ENCODE data around the gene HNRNPK. TPM values are rescaled to one million over a fixed set of nuclear protein-coding genes. Genes with fewer than 3 reads are reported as not detected.

The HNRNPK gene
- total and polyA plus RNA-seq, 10 of the 15 experiments (the other 5 are each of a cell fraction or from before 2014, with no cell fraction given) = 235 to 970 (median 652) TPM

DNA sequence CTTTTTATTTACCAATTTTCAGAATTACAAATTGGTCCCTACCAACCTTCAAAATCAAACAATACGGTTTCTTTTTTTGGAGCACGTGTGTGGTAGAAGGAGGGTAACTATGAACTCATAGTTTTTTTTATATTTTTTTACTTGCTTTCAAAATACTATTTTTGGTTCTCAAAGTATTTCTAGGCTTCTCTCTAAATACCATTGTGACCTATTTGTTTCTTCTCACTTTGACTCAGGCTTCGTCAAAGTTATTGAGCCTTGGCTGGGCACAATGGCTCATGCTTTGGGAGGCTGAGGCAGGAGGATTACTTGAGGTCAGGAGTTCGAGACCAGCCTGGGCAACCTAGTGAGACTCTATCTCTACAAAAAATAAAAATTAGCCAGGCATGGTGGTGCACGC, 47.2 kb downstream of the HNRNPK start:
- RAD21 ChIA-PET (ENCODE audit: unreplicated experiment) = interaction anchor here (0.7 to 1.0 kb wide), 3 partner anchors 12 to 735 kb away, joined by 3 read pairs; partner anchors contain the start of gene KIF27
- Histone ChIP-seq H3K79me2 (ENCODE audit: control insufficient read depth, insufficient read depth, low read length) (no peaks in the 10 kb centered on the region), H3K9ac (ENCODE audit: control insufficient read depth, insufficient read depth, low read length) (no peak overlapping the region), H3K9me3 (replicated peaks; ENCODE audit: control insufficient read depth, insufficient read depth, low read length) (no peaks in the 10 kb centered on the region), H3K36me3 (ENCODE audit: control insufficient read depth in 2 of 2, insufficient read depth in 2 of 2, low read length in 1 of 2) (peaks cover 0 to 3% of the 10 kb centered on the region in 2 experiments; a peak in 1 of 4 replicates), H3K4me2 (ENCODE audit: control insufficient read depth, insufficient read depth) (no peak overlapping the region), H3K4me1 (ENCODE audit: control insufficient read depth, insufficient read depth, low read length) (no peaks in the 10 kb centered on the region), H3K27me3 (replicated peaks in 1 of 2; ENCODE audit: control insufficient read depth in 2 of 2, insufficient read depth in 2 of 2, low read length in 1 of 2) (no peaks in the 10 kb centered on the region), H3K27ac (ENCODE audit: control insufficient read depth, insufficient read depth) (no peak overlapping the region), H3K4me3 (no peak overlapping the region), H4K20me1 (ENCODE audit: control insufficient read depth, insufficient read depth) (no peaks in the 10 kb centered on the region), H2AFZ (ENCODE audit: control insufficient read depth, low read depth, low read length) (no peak overlapping the region)
- in situ Hi-C loops (cut with MboI) (no loop called here), intact Hi-C loops (cut with micrococcal nuclease; ENCODE audit: unreplicated experiment) (no loop called here)
- WGBS (ENCODE audit: insufficient coverage, insufficient replicate concordance, low lambda C conversion rate, missing lambda C conversion rate) = 8% methylated on average over 5 of the region's 5 CpGs
- POLR2A ChIA-PET = interaction anchor here (0.5 to 0.7 kb wide), 2 partner anchors 290 to 371 kb away, joined by 3 to 5 read pairs; no protein-coding TSS in a partner anchor
- DNase-seq (ENCODE audit: low read depth, low spot score) (no peak), FAIRE-seq (peak; percentile 41), ATAC-seq (peak; percentile 43; the same call in 2 of the 3 replicates)
- CTCF ChIA-PET = interaction anchor here (0.6 to 1.3 kb wide), 5 partner anchors 17 to 655 kb away, joined by 3 to 5 read pairs (median 3); no protein-coding TSS in a partner anchor
- SMC1A ChIA-PET (ENCODE audit: uncharacterized antibody, unreplicated experiment) = interaction anchor here (0.6 to 2.2 kb wide), 2 partner anchors 328 to 441 kb away, joined by 3 to 10 read pairs; no protein-coding TSS in a partner anchor
- TF ChIP-seq RUNX3 (IDR thresholded peaks at IDR 0.05; ENCODE audit: low read length) = 0 out of 2 replicates have a peak, but pooled peaks have one; percentile 19
- peak; percentile 31 for TF ChIP-seq MEF2B (IDR thresholded peaks at IDR 0.05; ENCODE audit: partially characterized antibody, poor library complexity, severe bottlenecking)
- TF ChIP-seq MEF2A (IDR thresholded peaks at IDR 0.05; ENCODE audit: insufficient read depth, low read depth, low read length) = peak; percentile 84
- TF ChIP-seq BRCA1 (IDR thresholded peaks at IDR 0.05; ENCODE audit: low read depth, low read length) = no peak
- peak; percentile 60 for TF ChIP-seq JUNB (IDR thresholded peaks at IDR 0.05)
- TF ChIP-seq MYC (IDR thresholded peaks at IDR 0.05; ENCODE audit: insufficient read depth, insufficient read length, insufficient replicate concordance, low read length, severe bottlenecking) = no peak
- 0 out of 4 replicates have a peak, but pooled peaks of 1 of the 2 experiments have one; percentile 15 for TF ChIP-seq BHLHE40 (IDR thresholded peaks at IDR 0.05; ENCODE audit: borderline replicate concordance in 1 of 2, low read depth in 2 of 2, low read length in 1 of 2)
- TF ChIP-seq MTA2 (IDR thresholded peaks at IDR 0.05; ENCODE audit: low read depth) = no peak
- no TSS peak for BruUV-seq (replicated peaks)
